ENCODE results near the gene PLEKHG5.

- TF ChIP-seq CTCF (IDR thresholded peaks at IDR 0.05): no peak
- TF ChIP-seq POLR2A (IDR thresholded peaks at IDR 0.05): no peak
Observed at GRCh38 chr1:6512908-6513280, 21.4 kb upstream of the PLEKHG5 start.
